ENCODE measurements around the gene PPM1H. TPM values are rescaled to one million over a fixed set of nuclear protein-coding genes. Genes with fewer than 3 reads are reported as not detected.

Gene PPM1H
- total and polyA plus RNA-seq, 12 donors: 0.81 to 5.5 (median 2.6) TPM

GRCh38 chr12:62799766-62800406 is 135.1 kb downstream of the PPM1H start:
- Histone ChIP-seq H3K36me3 (replicated peaks in 1 of 2) (no peaks in the 10 kb centered on the region), H3K4me1 (replicated peaks in 1 of 2) (no peaks in the 10 kb centered on the region), H3K27ac (no peak overlapping the region), H3K27me3 (no peaks in the 10 kb centered on the region), H3K4me3 (no peak overlapping the region), H3K9me3 (replicated peaks in 1 of 3) (no peaks in the 10 kb centered on the region)
- no peak for TF ChIP-seq CTCF (IDR thresholded peaks at IDR 0.05)
- TF ChIP-seq POLR2A (IDR thresholded peaks at IDR 0.05): no peak
- 74 to 80% (median 78%) methylated on average over 9 of the region's 9 CpGs for WGBS, 4 donors
- intact Hi-C loops (cut with DNase I): loop anchor here in 1 of 2 donors (5.0 kb wide), 2 partner anchors 218 to 363 kb away; no protein-coding TSS in a partner anchor
- no peak for DNase-seq

GRCh38 chr12:62799126-62799736 is 135.7 kb downstream of the PPM1H start:
- Histone ChIP-seq H3K4me3 (no peak overlapping the region), H3K27ac (no peak overlapping the region), H3K36me3 (replicated peaks in 1 of 2) (no peaks in the 10 kb centered on the region), H3K4me1 (replicated peaks in 1 of 2) (no peaks in the 10 kb centered on the region), H3K9me3 (replicated peaks in 1 of 3) (no peaks in the 10 kb centered on the region), H3K27me3 (no peaks in the 10 kb centered on the region)
- peak; percentile 31 to 79 (median 58) for DNase-seq
- 27 to 36% (median 31%) methylated on average over 2 of the region's 2 CpGs for WGBS, 4 donors
- intact Hi-C loops (cut with DNase I): loop anchor here in 1 of 2 donors (5.0 kb wide), 2 partner anchors 217 to 362 kb away; no protein-coding TSS in a partner anchor
- peak; percentile 85 to 96 (median 88) for TF ChIP-seq CTCF (IDR thresholded peaks at IDR 0.05)
- TF ChIP-seq POLR2A (IDR thresholded peaks at IDR 0.05): no peak

GRCh38 chr12:62794218-62794583 is 140.7 kb downstream of the PPM1H start:
- H3K4me1 ChIP-seq (replicated peaks in 1 of 2): peaks cover 0 to 6% of the 10 kb centered on the region in 2 donors
- DNase-seq: no peak
- H3K9me3 ChIP-seq (replicated peaks in 1 of 3): no peaks in the 10 kb centered on the region
- no peaks in the 10 kb centered on the region for H3K36me3 ChIP-seq (replicated peaks in 1 of 2)
- intact Hi-C loops (cut with DNase I): no loop called here
- no peak overlapping the region for H3K4me3 ChIP-seq
- TF ChIP-seq POLR2A (IDR thresholded peaks at IDR 0.05) (no peak), CTCF (IDR thresholded peaks at IDR 0.05) (no peak)
- WGBS, 4 donors: 8 to 18% (median 12%) methylated on average over 1 of the region's 1 CpG
- H3K27ac ChIP-seq: peak overlapping the region in 1 of 5 donors; percentile 6
- H3K27me3 ChIP-seq: no peaks in the 10 kb centered on the region

GRCh38 chr12:62793256-62794217 is 141.4 kb downstream of the PPM1H start:
- peak; percentile 80 to 96 (median 85) for DNase-seq
- TF ChIP-seq POLR2A (IDR thresholded peaks at IDR 0.05): no peak
- TF ChIP-seq CTCF (IDR thresholded peaks at IDR 0.05): peak; percentile 91 to 97 (median 96)

More at GRCh38 chr12:62793256-62794217, 141.4 kb downstream of the PPM1H start:
- intact Hi-C loops (cut with DNase I): no loop called here
- Histone ChIP-seq H3K9me3 (replicated peaks in 1 of 3) (no peaks in the 10 kb centered on the region), H3K27ac (peak overlapping the region in 2 of 5 donors; percentile 6 to 68), H3K4me3 (no peak overlapping the region), H3K36me3 (replicated peaks in 1 of 2) (no peaks in the 10 kb centered on the region), H3K4me1 (replicated peaks in 1 of 2) (peaks cover 0 to 6% of the 10 kb centered on the region in 2 donors), H3K27me3 (no peaks in the 10 kb centered on the region)
- WGBS, 4 donors: 74 to 80% (median 77%) methylated on average over 25 of the region's 25 CpGs

All from adrenal gland (tissue), 12 donors.